HepG2 (cell line): ENCODE data around the gene SIGLEC15. TPM values are rescaled to one million over a fixed set of nuclear protein-coding genes. Genes with fewer than 3 reads are reported as not detected.
"Not testable (repeated sequence)": the region's sequence is repeated elsewhere in the genome, so short reads cannot be mapped to it uniquely, and the experiment has no call there.

Experiments
- ATAC-seq: fragments of 200-7000 bp; cut with Tn5 transposase; 3 replicates; pipeline ENCODE4 v1.9.1; 2020; ENCODE audit warnings: mild to moderate bottlenecking, moderate library complexity
- BruUV-seq: library from RNA; stranded (reverse); fragments of 400-500 nt; replicated peaks from 2 replicates; lab custom pipeline; 2021; lab: Mats Ljungman, UMichigan
- CTCF ChIA-PET: fragments of 300-600 bp; formaldehyde crosslinking; extraction: SDS; loops from one replicate; lab custom pipeline; 2021; ENCODE audit warnings: low total read pairs, inconsistent platforms, low intra/inter-chr PET ratio; lab: Yijun Ruan, JAX
- POLR2A ChIA-PET: fragments of 350-600 bp; sonication (Branson Sonifier 250); formaldehyde crosslinking; loops from one replicate; lab custom pipeline; 2020; ENCODE audit warnings: antibody characterized with exemption, inconsistent platforms; lab: Yijun Ruan, JAX
- DNase-seq: peaks from one replicate; pipeline ENCODE4 v3.0.0-alpha.2; 2015; ENCODE audit warnings: low spot score
- FAIRE-seq: peaks from 3 replicates; lab custom pipeline; 2011; peaks lifted over from hg19 to GRCh38; lab: Jason Lieb, UNC
- H2AFZ ChIP-seq: one replicate; pipeline ENCODE4 v1.6.1; 2011; ENCODE audit warnings: low read length, inconsistent platforms
- H3K27ac ChIP-seq: fragments of 300-600 bp; 3 replicates; pipeline ENCODE4 v1.8.0; 2011; ENCODE audit warnings: mixed run types, mild to moderate bottlenecking, mixed read lengths, low read length, inconsistent platforms; ENCODE audit not compliant: insufficient read depth; ENCODE audit errors: extremely low read length
- H3K27me3 ChIP-seq, 2 experiments: fragments of 200-600 bp in 1 of 2; 2 replicates in 1 of 2; 3 replicates in 1 of 2; pipeline versions ENCODE4 v1.6.0 to v1.8.0; 2011; ENCODE audit warnings: low read length in 2 of 2, mild to moderate bottlenecking in 2 of 2, moderate library complexity in 2 of 2, inconsistent platforms in 1 of 2; ENCODE audit not compliant: insufficient read depth in 2 of 2, control insufficient read depth in 1 of 2
- H3K36me3 ChIP-seq, 2 experiments: fragments of 200-600 bp in 1 of 2; replicated peaks in 1 of 2; 2 replicates in 1 of 2; 3 replicates in 1 of 2; pipeline versions ENCODE4 v1.5.1 to v1.8.0; 2011; ENCODE audit warnings: low read length in 2 of 2, inconsistent platforms in 1 of 2; ENCODE audit not compliant: insufficient read depth in 2 of 2, control insufficient read depth in 1 of 2
- H3K4me1 ChIP-seq: 2 replicates; pipeline ENCODE4 v1.5.1; 2012; ENCODE audit warnings: low read length, inconsistent platforms; ENCODE audit not compliant: insufficient read depth
- H3K4me2 ChIP-seq: 2 replicates; pipeline ENCODE4 v1.6.0; 2011; ENCODE audit warnings: low read depth, low read length, inconsistent platforms
- H3K4me3 ChIP-seq, 3 experiments: fragments of 200-600 bp in 1 of 3; sonication (generic), shearing (Covaris generic) in 1 of 3; replicated peaks in 1 of 3; 2 replicates each; pipeline ENCODE4 v1.5.1; 2011 to 2016; ENCODE audit warnings: low read length in 3 of 3, inconsistent platforms in 2 of 3, low read depth in 2 of 3, mild to moderate bottlenecking in 2 of 3, control low read depth in 1 of 3, mixed read lengths in 1 of 3; ENCODE audit not compliant: insufficient read depth in 1 of 3
- H3K79me2 ChIP-seq: one replicate; pipeline ENCODE4 v1.6.1; 2011; ENCODE audit warnings: low read length, inconsistent platforms; ENCODE audit not compliant: insufficient read depth
- H3K9ac ChIP-seq: 2 replicates; pipeline ENCODE4 v1.6.0; 2011; ENCODE audit warnings: mild to moderate bottlenecking, low read depth, low read length, inconsistent platforms; ENCODE audit not compliant: insufficient read depth
- H3K9me3 ChIP-seq: 2 replicates; pipeline ENCODE4 v1.5.1; 2012; ENCODE audit warnings: mild to moderate bottlenecking, low read length
- H4K20me1 ChIP-seq: 2 replicates; pipeline ENCODE4 v1.6.0; 2011; ENCODE audit warnings: inconsistent platforms, mild to moderate bottlenecking, low read length, moderate library complexity; ENCODE audit not compliant: insufficient read depth
- ZMYM2 ChIP-seq: sonication (generic); formaldehyde crosslinking; IDR thresholded peaks from 2 replicates; pipeline ENCODE4 v1.8.0; 2022; ENCODE audit warnings: mild to moderate bottlenecking, missing genetic modification reagents
- ZNF136 ChIP-seq: sonication (generic); formaldehyde crosslinking; IDR thresholded peaks from 2 replicates; pipeline ENCODE4 v1.8.1; 2022; ENCODE audit warnings: low read depth, mild to moderate bottlenecking, moderate library complexity, missing genetic modification reagents
- ZNF672 ChIP-seq: sonication (generic); formaldehyde crosslinking; IDR thresholded peaks from 2 replicates; pipeline ENCODE4 v1.8.1; 2022; ENCODE audit warnings: missing genetic modification reagents
- ZNF839 ChIP-seq: sonication (generic); formaldehyde crosslinking; IDR thresholded peaks from 2 replicates; pipeline ENCODE4 v1.4.0; 2020; ENCODE audit warnings: missing genetic modification reagents, mild to moderate bottlenecking, borderline replicate concordance
- ZSCAN29 ChIP-seq: sonication (generic); formaldehyde crosslinking; conservative IDR thresholded peaks from 2 replicates; pipeline ENCODE4 v1.4.0; 2020; ENCODE audit warnings: mild to moderate bottlenecking, missing genetic modification reagents
- WGBS: methylation state at CpG from one replicate; pipeline ENCODE4 v1.1.6; 2017; ENCODE audit warnings: low lambda C conversion rate; 5-methylcytosine and 5-hydroxymethylcytosine counted together
- in situ Hi-C: cut with HindIII; loops from 2 replicates; pipeline ENCODE4 v1.10.0; 2017; ENCODE audit warnings: low pct_unique_long_range_greater_than_20kb; ENCODE audit not compliant: extremely low pct_ligation_motif_present
- intact Hi-C: fragments of 100-400 bp; cut with micrococcal nuclease; formaldehyde crosslinking; loops from one replicate; pipeline ENCODE4 v1.10.0; 2022; ENCODE audit not compliant: unreplicated experiment
- polyA plus RNA-seq, 8 experiments: library from polyadenylated mRNA; depleted of rRNA in 3 of 8; stranded (reverse) in 7 of 8; unstranded in 1 of 8; fragments of >200 nt; fragmentation: Illumina TruSeq in 4 of 8; extraction: Trizol in 4 of 8; gene quantifications; 2 replicates each; pipeline versions ENCODE4 v1.2.1 to v1.2.3, GENCODE V29; 2011 to 2016; ENCODE audit warnings: low read depth in 4 of 8, missing spikeins in 1 of 8, mixed read lengths in 1 of 8; ENCODE audit not compliant: insufficient read depth in 1 of 8
- total RNA-seq, 5 experiments: library from RNA; depleted of rRNA; stranded (reverse); fragments of >200 nt; fragmentation: Illumina TruSeq; extraction: Trizol; gene quantifications; 2 replicates each; pipeline ENCODE4 v1.2.3, GENCODE V29; 2016; ENCODE audit warnings: low read depth in 1 of 5
- TF ChIP-seq, protein P1 (sequence below): sonication (generic); formaldehyde crosslinking; conservative IDR thresholded peaks from 2 replicates; pipeline ENCODE4 v1.8.1; 2023; ENCODE audit warnings: missing genetic modification reagents
- TF ChIP-seq, protein P2 (sequence below): sonication (generic); formaldehyde crosslinking; IDR thresholded peaks from 2 replicates; pipeline ENCODE4 v1.5.0; 2020; ENCODE audit warnings: missing genetic modification reagents, mild to moderate bottlenecking, borderline replicate concordance

Gene SIGLEC15
- total and polyA plus RNA-seq, 2 of the 13 experiments (the other 11 are each of a cell fraction or from before 2014, with no cell fraction given) = not detected

DNA sequence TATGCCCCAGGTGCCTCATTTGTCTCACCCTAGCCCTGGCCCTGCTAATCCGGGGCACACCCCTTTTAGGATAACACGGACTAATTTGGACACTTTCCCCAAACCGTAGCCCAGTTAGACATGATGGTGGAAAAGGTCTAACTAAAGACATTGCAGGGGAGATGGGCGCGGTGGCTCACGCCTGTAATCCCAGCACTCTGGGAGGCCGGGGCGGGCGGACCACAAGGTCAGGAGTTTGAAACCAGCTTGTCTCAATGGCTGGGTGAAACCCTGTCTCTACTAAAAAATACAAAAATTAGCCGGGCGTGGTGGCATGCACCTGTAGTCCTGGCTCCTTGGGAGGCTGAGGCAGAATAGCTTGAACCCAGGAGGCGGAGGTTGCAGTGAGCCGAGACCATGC is 23.2 kb downstream of the SIGLEC15 start:
- ATAC-seq, in situ Hi-C loops, FAIRE-seq: not testable (repeated sequence)

DNA sequence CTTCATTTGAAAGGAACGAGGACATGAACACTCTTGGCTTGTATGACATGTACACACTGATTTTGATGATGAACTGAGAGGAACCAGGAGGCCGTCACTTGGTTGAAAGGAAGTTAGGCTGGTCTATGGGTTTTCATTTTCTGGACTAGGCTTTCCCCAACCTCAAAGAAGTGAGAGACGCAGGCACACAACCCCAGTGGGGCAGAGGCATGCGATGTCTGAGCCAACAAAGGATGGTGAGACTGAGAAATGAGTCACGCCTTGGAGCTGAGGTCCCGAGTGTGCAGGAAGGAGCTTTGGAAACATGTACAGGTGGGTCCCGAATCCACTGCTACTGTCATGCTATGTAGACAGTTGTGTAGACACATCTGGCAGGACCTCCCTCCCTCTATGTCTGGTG is 24.1 kb downstream of the SIGLEC15 start:
- in situ Hi-C loops = no loop called here
- POLR2A ChIA-PET = no interaction called here
- Histone ChIP-seq H3K9ac (no peak overlapping the region), H3K4me2 (no peak overlapping the region), H3K27ac (no peak overlapping the region), H3K79me2 (no peaks in the 10 kb centered on the region), H3K9me3 (no peaks in the 10 kb centered on the region), H3K4me1 (no peaks in the 10 kb centered on the region), H2AFZ (no peak overlapping the region), H4K20me1 (no peaks in the 10 kb centered on the region), H3K27me3 (no peaks in the 10 kb centered on the region), H3K36me3 (peaks cover 0 to 34% of the 10 kb centered on the region in 2 experiments; a peak in 2 of 5 replicates), H3K4me3 (no peak overlapping the region)
- 97% methylated on average over 6 of the region's 7 CpGs for WGBS
- FAIRE-seq (no peak), ATAC-seq (no peak), DNase-seq (no peak)
- no peak for TF ChIP-seq ZNF839
- TF ChIP-seq, protein P1, sequence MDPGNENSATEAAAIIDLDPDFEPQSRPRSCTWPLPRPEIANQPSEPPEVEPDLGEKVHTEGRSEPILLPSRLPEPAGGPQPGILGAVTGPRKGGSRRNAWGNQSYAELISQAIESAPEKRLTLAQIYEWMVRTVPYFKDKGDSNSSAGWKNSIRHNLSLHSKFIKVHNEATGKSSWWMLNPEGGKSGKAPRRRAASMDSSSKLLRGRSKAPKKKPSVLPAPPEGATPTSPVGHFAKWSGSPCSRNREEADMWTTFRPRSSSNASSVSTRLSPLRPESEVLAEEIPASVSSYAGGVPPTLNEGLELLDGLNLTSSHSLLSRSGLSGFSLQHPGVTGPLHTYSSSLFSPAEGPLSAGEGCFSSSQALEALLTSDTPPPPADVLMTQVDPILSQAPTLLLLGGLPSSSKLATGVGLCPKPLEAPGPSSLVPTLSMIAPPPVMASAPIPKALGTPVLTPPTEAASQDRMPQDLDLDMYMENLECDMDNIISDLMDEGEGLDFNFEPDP (CRISPR knock-in tag) = no peak
- TF ChIP-seq, protein P2, sequence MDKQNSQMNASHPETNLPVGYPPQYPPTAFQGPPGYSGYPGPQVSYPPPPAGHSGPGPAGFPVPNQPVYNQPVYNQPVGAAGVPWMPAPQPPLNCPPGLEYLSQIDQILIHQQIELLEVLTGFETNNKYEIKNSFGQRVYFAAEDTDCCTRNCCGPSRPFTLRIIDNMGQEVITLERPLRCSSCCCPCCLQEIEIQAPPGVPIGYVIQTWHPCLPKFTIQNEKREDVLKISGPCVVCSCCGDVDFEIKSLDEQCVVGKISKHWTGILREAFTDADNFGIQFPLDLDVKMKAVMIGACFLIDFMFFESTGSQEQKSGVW = no peak
- TF ChIP-seq ZNF672 (CRISPR knock-in tag) = no peak
- TF ChIP-seq ZMYM2 (CRISPR knock-in tag) = no peak
- no peak for TF ChIP-seq ZSCAN29 (CRISPR knock-in tag)
- no peak for TF ChIP-seq ZNF136 (CRISPR knock-in tag)
- intact Hi-C loops = no loop called here
- CTCF ChIA-PET = interaction anchor here (1.1 kb wide), 1 partner anchor 185 kb away, joined by 3 read pairs; no protein-coding TSS in a partner anchor
- BruUV-seq = no TSS peak

More for the DNA sequence above, 23.2 kb downstream of the SIGLEC15 start:
- H3K4me1 ChIP-seq, H3K9ac ChIP-seq, DNase-seq, BruUV-seq, H3K27me3 ChIP-seq, intact Hi-C loops, H2AFZ ChIP-seq, H3K4me2 ChIP-seq, POLR2A ChIA-PET, H3K27ac ChIP-seq, H3K9me3 ChIP-seq, H3K4me3 ChIP-seq, H4K20me1 ChIP-seq, H3K79me2 ChIP-seq, CTCF ChIA-PET: not testable (repeated sequence)
- H3K36me3 ChIP-seq = peaks cover 0 to 27% of the 10 kb centered on the region in 2 experiments; a peak in 2 of 5 replicates
- WGBS = 94% methylated on average over 13 of the region's 13 CpGs
